HG03571 (cell line): ENCODE data around the gene NPNT.
A peak's percentile ranks its signal among the peaks of the same experiment; 100 is the strongest.
"Not testable (repeated sequence)": the region's sequence is repeated elsewhere in the genome, so short reads cannot be mapped to it uniquely, and the experiment has no call there.

ENCODE experiments used
- ATAC-seq: cut with Tn5 transposase; IDR thresholded peaks from one replicate; pipeline ENCODE4 v1.9.1; 2021; ENCODE audit not compliant: unreplicated experiment

The NPNT gene, protein sequence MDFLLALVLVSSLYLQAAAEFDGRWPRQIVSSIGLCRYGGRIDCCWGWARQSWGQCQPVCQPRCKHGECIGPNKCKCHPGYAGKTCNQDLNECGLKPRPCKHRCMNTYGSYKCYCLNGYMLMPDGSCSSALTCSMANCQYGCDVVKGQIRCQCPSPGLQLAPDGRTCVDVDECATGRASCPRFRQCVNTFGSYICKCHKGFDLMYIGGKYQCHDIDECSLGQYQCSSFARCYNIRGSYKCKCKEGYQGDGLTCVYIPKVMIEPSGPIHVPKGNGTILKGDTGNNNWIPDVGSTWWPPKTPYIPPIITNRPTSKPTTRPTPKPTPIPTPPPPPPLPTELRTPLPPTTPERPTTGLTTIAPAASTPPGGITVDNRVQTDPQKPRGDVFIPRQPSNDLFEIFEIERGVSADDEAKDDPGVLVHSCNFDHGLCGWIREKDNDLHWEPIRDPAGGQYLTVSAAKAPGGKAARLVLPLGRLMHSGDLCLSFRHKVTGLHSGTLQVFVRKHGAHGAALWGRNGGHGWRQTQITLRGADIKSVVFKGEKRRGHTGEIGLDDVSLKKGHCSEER

DNA sequence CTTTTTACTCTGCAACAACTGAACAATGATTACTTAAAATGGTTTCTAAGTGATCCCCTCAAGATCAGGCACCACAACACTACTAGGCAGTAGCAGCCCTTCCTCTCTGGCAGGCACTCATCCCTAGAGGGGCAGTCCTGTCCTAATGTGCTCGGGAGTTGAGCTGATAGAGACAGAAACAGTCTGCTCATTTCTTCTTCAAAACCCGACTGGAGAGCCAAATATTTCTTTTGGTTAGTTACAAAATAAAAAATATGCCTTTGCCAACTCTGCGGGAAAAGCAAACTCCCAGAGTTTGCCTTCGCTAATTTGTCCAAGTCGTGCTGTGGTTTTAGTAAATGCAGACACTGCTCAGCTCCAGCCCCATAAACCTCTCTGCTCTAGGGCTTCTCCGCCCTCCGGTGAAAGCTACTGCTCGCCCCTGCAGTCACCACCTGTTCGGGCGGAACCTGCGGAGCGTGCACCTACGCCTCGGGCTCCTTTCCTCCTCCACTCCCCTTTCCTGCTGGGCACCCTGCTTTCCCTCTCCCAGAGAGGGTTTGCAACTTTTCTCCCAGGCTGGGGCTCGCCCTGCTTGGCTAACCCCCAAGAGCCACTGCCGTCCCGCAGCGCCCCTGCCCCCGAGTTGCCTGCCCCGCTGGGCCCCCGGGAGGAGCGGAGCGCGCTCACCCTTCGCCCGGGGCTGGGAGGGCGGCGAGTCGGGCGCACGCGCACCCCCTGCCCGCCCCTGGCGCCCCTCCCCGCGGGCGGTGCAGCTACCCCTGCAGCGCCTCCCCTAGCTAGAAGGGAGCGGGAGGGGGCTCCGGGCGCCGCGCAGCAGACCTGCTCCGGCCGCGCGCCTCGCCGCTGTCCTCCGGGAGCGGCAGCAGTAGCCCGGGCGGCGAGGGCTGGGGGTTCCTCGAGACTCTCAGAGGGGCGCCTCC lies at the start of gene NPNT:
NPNT (plus strand) TSS at position 812 of the 923 bp plus-strand sequence. CDS start 182 bp downstream, outside the sequence.
- peak; percentile 27 for ATAC-seq

DNA sequence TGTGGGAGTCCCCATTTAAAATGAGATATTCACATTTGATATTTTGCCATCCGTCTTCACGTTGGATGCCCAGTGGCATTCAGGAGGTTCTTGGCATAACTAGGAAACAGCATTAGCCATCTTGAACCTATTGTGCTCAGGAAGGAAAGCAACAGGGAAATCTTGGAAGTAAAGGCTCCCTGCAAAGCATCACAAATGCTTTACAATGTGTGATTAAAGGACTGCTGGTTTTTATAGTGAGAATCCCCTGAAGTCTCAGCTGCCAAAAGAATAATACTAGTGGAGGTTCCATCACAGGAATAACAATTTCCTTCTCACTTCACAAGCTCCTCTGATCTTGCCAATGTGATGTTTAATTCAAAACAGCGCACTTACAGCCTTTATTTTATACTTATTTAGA lies 49.7 kb upstream of the NPNT start:
- ATAC-seq = no peak

DNA sequence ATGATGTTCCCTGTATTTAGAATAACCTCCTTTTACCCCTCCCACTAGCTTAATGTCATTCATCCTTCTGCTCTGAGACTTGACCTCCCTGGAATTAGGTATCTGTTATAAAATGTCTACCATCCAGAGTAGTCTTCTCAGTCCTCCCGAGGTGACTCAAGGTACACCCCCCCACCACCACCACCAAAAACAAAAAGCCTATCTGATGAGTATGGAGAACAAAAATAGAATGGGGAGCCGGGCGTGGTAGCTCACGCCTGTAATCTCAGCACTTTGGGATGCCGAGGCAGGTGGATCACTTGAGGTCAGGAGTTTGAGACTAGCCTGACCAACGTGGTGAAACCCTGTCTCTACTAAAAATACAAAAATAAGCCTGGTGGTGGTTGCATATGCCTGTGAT lies 46.9 kb upstream of the NPNT start:
- not testable (repeated sequence) for ATAC-seq

DNA sequence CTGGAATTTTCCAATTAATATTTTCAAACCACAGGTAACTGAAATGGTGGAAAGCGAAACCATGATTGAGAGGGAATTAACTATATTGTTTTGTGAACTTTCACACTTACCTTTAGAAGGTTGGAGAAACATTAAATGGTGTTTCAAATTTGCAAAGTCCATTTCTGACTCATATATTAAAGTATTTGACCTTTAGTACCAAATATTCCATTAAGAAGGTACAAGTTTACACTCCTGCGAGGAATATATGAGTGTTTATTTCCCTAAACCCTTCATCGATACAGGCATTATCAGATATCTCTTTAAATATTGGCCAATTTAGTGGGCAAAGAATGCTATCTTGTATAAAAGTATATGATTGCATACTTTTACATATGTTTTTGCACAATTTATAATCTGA lies 44.1 kb upstream of the NPNT start:
- no peak for ATAC-seq

DNA sequence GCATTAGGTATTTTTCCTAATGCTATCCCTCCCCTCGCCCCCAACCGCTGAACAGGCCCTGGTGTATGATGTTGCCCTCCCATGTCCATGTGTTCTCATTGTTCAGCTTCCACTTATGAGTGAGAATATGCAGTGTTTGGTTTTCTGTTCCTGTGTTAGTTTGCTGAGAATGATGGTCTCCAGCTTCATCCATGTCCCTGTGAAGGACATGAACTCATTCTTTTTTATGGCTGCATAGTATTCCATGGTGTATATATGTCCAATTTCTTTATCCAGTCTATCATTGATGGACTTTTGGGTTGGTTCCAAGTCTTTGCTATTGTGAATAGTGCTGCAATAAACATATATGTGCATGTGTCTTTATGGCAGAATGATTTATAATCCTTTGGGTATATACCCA lies 43.0 kb upstream of the NPNT start:
- ATAC-seq = not testable (repeated sequence)

DNA sequence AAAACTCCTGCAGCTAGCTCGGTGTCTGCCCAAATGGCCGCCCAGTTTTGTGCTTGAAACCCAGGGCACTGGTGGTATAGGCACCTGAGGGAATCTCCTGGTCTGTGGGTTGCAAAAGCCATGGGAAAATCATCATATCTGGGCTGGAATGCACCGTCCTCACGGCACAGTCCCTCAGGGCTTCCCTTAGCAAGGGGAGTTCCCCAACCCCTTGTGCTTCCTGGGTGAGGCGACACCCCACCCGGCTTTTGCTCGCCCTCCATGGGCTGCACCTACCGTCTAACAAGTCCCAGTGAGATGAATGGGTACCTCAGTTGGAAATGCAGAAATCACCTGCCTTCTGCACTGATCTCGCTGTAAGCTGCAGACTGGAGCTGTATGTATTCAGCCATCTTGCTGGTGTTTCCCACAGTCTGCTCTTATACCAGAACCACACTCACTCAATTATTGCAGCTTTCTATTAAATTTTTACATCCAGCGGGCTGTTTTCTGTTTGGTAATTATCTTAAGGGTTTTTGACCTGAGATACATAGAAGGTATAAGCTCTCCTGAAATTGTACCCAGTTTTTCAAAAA lies 36.7 kb upstream of the NPNT start:
- no peak for ATAC-seq

DNA sequence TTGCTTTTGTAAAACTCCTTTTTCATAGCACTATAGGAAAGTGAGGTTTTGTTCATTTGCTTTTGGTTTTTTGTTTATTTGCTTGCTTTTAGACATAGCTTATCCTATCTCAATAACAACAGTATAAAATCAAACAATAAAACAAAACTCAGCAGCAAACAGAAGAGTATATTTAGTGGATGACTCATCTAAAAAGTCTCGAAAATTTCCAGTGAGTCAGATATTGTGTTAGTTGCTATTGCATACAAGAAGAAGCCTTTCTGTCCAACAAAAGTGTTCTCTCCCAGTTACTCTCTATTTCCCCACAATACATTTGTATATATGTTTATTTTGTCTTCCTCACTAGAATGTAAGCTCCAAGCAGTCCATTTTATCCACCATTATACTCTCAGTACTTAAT lies 36.0 kb upstream of the NPNT start:
- no peak for ATAC-seq

DNA sequence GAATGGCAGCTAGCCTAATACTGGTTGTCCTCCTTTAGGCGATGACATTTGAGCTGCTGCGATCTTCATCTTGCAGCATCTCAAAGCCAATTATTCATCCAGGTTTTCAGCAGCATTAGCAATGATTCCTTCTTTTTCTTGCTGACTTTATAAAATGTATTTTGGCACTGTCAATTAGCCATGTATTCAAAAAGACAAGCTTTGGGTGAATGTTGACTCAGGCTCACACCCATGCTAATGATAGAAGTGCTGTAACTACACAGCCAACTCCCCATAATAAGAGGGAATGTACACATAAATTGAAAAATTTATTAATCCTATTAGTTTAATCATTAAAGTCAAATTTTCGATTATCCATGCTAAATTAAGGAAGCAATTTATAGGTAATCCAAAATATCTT lies 24.3 kb upstream of the NPNT start:
- no peak for ATAC-seq

DNA sequence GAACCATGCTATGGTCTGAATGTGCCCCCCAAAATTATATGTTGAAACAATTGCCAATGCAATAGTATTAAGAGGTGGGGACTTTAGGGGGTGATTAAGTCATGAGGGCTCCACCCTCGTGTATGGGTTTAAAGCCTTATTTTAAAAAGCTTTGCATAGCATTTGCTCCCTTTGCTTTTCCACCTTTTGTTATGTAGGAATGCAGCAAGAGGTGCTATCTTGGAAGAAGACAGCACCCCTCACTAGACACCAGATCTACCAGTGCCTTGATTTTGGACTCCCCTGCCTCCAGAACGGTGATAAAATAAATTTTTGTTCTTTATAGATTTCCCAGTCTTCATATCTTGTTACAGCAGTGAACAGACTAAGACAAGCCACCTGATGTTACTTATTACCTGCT lies 23.3 kb upstream of the NPNT start:
- no peak for ATAC-seq

DNA sequence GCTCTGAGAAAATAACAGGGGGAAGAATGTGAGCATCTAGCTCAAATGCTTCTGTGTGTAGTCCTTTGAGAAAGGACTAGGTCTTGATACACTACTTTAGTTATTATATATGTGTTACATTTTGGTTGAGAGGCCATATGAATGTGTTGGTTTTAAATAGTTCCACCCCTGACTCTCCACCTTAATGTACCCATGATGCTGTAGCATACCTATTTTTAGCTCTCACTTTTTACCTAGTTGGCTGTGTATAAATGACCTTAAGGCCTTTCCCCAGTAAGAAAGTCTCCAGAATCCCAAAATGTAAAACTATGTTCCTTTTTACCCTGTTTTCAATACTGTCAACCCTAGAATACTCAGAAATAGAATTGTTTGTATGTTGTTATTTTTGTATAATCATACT lies 20.0 kb upstream of the NPNT start:
- ATAC-seq = no peak

DNA sequence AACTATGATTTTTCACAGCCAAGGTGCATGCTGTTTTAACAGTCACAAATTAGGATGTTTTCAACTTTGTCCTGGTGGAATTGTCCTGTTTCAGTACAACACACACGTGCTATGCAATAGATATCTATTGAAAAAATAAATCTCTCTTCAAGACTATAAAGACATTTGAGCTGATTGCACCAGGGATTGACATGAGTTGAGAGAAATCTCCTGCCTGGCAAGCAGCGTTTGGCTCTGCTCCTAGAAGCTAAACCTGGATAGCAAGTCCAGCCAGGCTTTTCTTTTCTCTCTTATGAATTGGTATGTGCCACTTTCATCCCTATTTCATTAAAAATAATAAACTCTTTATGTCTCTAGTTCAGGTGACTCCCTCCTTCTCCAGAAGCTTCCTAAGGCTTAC lies 16.6 kb upstream of the NPNT start:
- no peak for ATAC-seq

DNA sequence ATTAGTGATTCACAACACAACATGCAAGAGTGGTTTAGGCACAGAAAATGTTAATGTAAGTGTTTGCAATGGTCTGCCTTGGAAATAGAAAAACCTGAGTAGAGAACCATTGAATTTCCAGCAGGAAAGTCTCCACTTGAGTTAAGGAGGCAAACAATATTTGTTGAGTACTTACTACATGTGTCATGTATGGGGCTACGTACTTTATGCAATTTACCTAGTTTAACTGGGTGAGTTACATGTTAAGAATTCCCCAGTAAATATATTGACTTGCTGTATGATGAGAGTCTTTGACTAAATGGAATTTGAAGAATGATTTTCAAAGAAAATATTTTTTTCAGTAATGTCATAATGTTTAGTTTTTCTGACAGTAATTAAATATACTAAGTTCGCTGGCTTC lies 7.8 kb upstream of the NPNT start:
- ATAC-seq = no peak

DNA sequence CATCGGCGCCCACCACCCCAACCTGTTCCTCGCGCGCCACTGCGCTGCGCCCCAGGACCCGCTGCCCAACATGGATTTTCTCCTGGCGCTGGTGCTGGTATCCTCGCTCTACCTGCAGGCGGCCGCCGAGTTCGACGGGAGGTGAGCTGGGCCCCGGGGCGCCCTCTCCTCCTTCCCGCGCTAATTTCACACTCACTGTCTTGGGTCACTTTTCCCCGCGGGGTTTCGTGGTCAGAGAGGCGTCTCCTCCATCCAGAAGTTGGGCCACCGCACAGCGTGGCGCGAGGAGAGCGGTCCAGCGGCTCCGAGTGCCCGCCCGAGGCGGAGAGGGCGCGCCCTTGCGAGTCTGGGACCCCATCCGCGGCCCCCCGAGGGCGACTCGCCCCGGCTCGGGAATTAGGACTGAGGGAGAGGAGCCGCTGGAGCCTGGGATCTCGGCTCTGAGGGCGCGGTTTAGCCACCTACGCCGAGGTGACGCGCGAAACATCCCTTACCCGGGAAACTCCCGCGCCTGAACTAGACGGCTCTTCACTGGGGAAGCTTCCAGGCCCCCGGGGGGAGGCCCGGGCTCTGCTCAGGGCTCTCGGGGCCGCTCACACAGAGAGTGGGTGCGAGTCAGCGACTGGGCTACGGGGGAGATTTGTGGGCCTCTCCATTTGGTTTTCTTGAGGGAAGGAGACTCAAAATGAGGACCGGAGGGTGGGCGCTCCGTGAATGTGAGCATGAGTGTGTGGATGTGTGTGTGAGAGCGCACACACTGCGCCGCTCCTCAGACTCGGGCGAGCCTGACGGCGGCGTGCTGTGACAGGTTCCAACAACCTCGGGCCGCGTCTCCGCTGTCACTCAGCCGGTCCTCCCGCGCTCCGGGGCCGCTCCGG lies 551 bp downstream of the NPNT start:
- ATAC-seq = peak; percentile 47

DNA sequence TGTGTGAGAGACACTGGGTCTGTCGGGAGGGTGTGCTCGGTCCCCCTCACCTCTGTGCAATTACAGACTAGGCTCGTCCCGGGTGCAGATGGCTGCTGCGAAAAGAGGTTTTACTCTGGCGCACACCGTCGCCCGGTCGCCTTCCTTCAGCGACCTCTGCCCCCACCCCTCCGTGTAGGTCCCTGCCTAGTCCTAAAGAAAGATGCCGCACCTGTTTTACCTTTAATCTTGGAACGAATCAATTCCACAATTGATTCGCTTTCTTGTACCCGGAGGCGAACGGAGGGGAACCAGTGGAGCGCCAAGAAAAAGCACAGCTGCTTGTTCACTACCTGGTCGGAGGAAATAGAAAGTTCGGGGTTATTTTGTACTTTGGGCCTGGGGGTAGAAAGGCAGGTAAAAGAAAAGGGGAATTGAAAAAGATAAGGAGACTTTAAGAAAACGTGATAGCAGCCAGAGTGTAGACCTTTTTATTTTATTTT lies 1.2 kb downstream of the NPNT start:
- peak; percentile 10 for ATAC-seq

DNA sequence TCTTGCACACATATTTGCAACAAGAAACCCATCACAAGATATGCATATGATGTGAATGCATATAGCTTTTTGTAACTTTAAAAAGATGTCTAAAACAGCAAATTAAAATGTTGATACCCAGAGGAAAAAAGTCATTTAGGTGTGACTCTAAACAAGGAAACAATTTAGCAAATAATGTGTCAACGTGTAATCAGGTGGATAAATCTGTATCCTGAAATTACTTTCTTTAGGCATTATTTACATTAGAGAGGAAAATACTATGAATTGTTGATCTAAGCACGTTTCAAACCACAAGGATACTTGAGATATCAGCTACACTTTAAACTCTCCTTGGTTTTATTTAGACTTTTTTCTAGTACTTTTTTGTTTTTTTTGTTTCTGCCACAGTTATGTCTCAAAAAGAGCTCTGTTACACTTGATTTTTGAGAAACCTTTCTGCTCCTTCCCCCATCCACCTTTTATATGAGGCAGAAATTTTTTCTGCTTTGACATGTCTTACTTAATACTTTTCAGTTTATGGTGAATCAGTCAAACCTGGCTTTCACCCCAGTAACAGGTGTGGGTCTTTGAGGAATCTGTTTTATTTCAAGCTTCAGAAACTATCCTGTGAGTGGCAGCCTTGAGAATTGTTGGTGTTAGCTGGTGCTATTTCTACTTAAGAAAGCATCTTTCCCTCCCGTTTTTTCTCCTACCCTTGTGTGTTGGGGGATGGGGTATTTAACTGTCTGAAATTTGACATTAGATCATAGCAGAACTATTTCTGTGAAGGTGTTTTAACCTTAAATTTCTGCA lies 1.9 kb downstream of the NPNT start:
- ATAC-seq = no peak

DNA sequence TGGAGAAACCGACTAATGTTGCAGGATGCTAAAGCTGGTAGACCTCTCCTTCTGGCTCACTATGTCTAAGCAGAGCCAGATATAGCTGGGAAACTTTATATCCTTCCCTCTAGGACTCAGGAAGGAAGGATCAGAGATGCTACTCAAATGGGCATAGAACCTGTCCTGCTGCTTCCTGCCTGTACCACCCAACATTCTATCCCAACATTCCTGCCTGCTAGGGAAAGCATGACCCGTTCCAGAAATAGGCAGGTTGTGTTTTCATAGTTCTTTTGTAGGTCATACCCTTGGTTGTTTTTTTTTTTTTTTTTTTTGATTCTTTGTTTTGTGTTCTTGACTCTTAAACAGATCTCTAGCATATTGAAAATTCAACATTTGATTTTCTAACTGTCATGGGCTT lies 5.3 kb downstream of the NPNT start:
- ATAC-seq = no peak

DNA sequence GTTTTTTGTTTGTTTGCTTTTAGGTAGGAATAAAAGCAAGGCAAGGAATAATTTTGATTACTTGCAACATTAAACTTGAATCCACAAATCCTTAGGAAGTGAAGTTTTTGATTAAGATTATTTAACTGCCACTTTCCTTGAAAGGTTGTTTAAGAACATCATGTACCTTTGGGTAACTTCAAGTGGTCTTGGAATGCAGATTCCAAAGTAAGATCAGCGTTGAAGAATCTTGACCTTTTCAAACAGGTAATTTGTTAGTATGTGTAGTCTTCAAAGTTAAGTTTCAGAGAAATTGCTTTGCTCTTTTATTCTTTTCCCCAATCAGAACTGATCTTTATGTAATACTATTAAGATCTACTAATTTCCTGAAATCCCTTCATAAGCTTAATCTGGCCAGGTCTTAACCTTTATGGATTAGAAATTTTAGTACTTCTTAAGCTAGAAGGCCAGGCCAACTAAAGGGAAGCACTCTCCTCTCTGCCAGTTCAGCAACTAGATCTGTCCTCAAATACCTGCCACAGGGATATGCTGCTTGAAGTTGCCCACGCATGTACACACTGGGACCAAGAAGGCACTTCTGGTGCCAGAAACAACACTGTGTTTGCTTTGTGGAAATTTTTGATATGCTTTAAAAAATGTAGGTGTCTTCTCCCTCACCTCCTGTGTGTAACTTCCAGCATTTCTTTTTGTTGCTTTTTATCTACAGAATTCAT lies 7.4 kb downstream of the NPNT start:
- ATAC-seq = no peak

DNA sequence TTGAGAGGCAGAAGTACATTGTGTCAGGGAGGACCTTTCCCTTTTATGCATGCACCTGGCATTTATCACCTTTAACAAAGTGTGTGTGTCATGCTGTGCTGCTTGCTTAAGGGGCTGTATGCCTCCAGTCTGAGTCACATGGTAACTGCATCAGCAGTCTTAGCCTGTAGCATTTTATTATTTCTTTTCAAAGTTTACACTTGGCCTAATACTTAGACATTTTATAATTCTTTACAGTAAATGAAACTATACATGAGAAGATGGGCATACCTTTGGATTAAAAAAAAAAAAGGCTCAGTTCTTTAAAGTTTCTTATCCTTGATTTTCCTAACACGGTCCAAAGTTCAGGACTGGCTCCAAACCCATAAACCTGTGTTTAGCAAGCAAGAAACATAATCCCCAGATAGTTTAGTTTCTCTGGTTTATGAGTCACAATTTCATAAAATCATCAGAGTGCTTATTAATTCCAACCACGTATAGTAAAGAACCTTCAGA lies 14.6 kb downstream of the NPNT start:
- ATAC-seq = no peak

DNA sequence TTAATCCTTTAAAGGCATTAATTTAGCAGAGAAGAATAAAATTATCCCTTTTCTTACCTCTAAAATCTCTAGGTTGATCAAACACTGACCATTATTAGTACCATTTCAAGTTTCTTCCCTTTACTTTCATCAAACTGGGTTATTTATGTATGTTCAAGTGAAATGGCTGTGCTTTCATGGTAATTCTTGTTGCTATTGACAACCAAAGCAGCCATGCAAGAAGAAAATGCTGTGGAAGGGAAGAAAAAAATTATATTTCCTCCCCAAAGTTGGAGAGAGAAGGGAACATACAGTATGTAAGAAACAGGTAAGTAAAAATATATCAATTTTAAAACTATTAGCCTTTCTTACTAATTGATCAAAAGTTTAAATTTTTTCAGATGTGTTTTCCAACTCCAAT lies 16.2 kb downstream of the NPNT start:
- ATAC-seq = no peak
